Cardiac fibroblast (primary cell): ENCODE data around the gene NAT9.

Experiments used
- DNase-seq, 2 donors: peaks; one replicate each; pipeline versions ENCODE4 v3.0.0 to v3.0.0-alpha.2; 2010; ENCODE audit warnings: low read depth in 2 of 2
- H3K4me3 ChIP-seq, 2 donors: replicated peaks in 1 of 2; 1 replicate in 1 of 2; 2 replicates in 1 of 2; pipeline ENCODE4 v1.5.1; 2011; ENCODE audit warnings: low read depth in 2 of 2, low read length in 2 of 2, mild to moderate bottlenecking in 2 of 2, moderate library complexity in 1 of 2
- CTCF ChIP-seq: IDR thresholded peaks from one replicate; pipeline ENCODE4 v1.5.1; 2011; ENCODE audit warnings: low read depth, mild to moderate bottlenecking, low read length, inconsistent platforms

NAT9 gene

GRCh38 chr17:74775409-74776043 is 619 bp downstream of the NAT9 start:
- DNase-seq = no peak
- peak overlapping the region; percentile 91 to 97 for H3K4me3 ChIP-seq
- no peak for TF ChIP-seq CTCF

GRCh38 chr17:74773871-74774286 is 2.3 kb downstream of the NAT9 start:
- H3K4me3 ChIP-seq = no peak overlapping the region
- DNase-seq = peak; percentile 66 to 67
- TF ChIP-seq CTCF = no peak

- no peak for DNase-seq
- TF ChIP-seq CTCF = no peak
- H3K4me3 ChIP-seq = no peak overlapping the region
Observed at GRCh38 chr17:74773414-74773813, 2.7 kb downstream of the NAT9 start.

GRCh38 chr17:74772053-74772452 is 4.1 kb downstream of the NAT9 start:
- no peak overlapping the region for H3K4me3 ChIP-seq
- TF ChIP-seq CTCF = no peak
- DNase-seq = no peak

GRCh38 chr17:74771319-74771914 is 4.7 kb downstream of the NAT9 start:
- no peak for DNase-seq
- H3K4me3 ChIP-seq = no peak overlapping the region
- no peak for TF ChIP-seq CTCF

- DNase-seq = peak; percentile 40 to 52
- H3K4me3 ChIP-seq = no peak overlapping the region
Observed at GRCh38 chr17:74770498-74771318, 5.4 kb downstream of the NAT9 start.

More at GRCh38 chr17:74770498-74771318, 5.4 kb downstream of the NAT9 start:
- peak; percentile 79 for TF ChIP-seq CTCF
